ENCODE results near the gene PTPN6.

The PTPN6 gene

GRCh38 chr12:6970096-6970527, 19.0 kb downstream of the PTPN6 start:
- no peak for DNase-seq (ENCODE audit: low read depth, low spot score)

GRCh38 chr12:6974180-6974579, 23.0 kb downstream of the PTPN6 start:
- no peak for DNase-seq (ENCODE audit: low read depth, low spot score)

- DNase-seq (ENCODE audit: low read depth, low spot score), result no peak
Observed at GRCh38 chr12:6975297-6976032, 24.3 kb downstream of the PTPN6 start.

GRCh38 chr12:6977653-6978052, 26.5 kb downstream of the PTPN6 start:
- no peak for DNase-seq (ENCODE audit: low read depth, low spot score)

- DNase-seq (ENCODE audit: low read depth, low spot score), result no peak
Observed at GRCh38 chr12:6978188-6978587, 27.0 kb downstream of the PTPN6 start.

GRCh38 chr12:6978611-6979011, 27.5 kb downstream of the PTPN6 start:
- DNase-seq (ENCODE audit: low read depth, low spot score), result no peak

- DNase-seq (ENCODE audit: low read depth, low spot score), result no peak
Observed at GRCh38 chr12:6979021-6979420, 27.9 kb downstream of the PTPN6 start.

- DNase-seq (ENCODE audit: low read depth, low spot score), result no peak
Observed at GRCh38 chr12:6979453-6979852, 28.3 kb downstream of the PTPN6 start.

GRCh38 chr12:6980075-6980474, 28.9 kb downstream of the PTPN6 start:
- DNase-seq (ENCODE audit: low read depth, low spot score), result no peak

GRCh38 chr12:6980740-6981139, 29.6 kb downstream of the PTPN6 start:
- no peak for DNase-seq (ENCODE audit: low read depth, low spot score)

- no peak for DNase-seq (ENCODE audit: low read depth, low spot score)
Observed at GRCh38 chr12:6981152-6982052, 30.2 kb downstream of the PTPN6 start.

GRCh38 chr12:6982532-6982931, 31.4 kb downstream of the PTPN6 start:
- no peak for DNase-seq (ENCODE audit: low read depth, low spot score)

- DNase-seq (ENCODE audit: low read depth, low spot score), result no peak
Observed at GRCh38 chr12:6987956-6988553, 36.9 kb downstream of the PTPN6 start.

GRCh38 chr12:6996040-6996441, 44.9 kb downstream of the PTPN6 start:
- no peak for DNase-seq (ENCODE audit: low read depth, low spot score)

- DNase-seq (ENCODE audit: low read depth, low spot score), result no peak
Observed at GRCh38 chr12:6998715-6999451, 47.7 kb downstream of the PTPN6 start.

- DNase-seq (ENCODE audit: low read depth, low spot score), result no peak
Observed at GRCh38 chr12:7001921-7002591, 50.9 kb downstream of the PTPN6 start.

- no peak for DNase-seq (ENCODE audit: low read depth, low spot score)
Observed at GRCh38 chr12:7004287-7004803, 53.2 kb downstream of the PTPN6 start.

- no peak for DNase-seq (ENCODE audit: low read depth, low spot score)
Observed at GRCh38 chr12:7004840-7005239, 53.7 kb downstream of the PTPN6 start.

- DNase-seq (ENCODE audit: low read depth, low spot score), result no peak
Observed at GRCh38 chr12:7005311-7005710, 54.2 kb downstream of the PTPN6 start.

- no peak for DNase-seq (ENCODE audit: low read depth, low spot score)
Observed at GRCh38 chr12:7006639-7007038, 55.5 kb downstream of the PTPN6 start.

GRCh38 chr12:7008864-7009263, 57.7 kb downstream of the PTPN6 start:
- no peak for DNase-seq (ENCODE audit: low read depth, low spot score)
